Renal cortex interstitium (tissue), 11 donors: Measurements from ENCODE around the gene XRCC4. TPM values are rescaled to one million over a fixed set of nuclear protein-coding genes. Genes with fewer than 3 reads are reported as not detected.
"Not testable (repeated sequence)": the region's sequence is repeated elsewhere in the genome, so short reads cannot be mapped to it uniquely, and the experiment has no call there.

Source experiments
- DNase-seq, 11 donors: peaks; one replicate each; pipeline ENCODE4 v3.0.0-alpha.2; 2013; ENCODE audit warnings: low read depth in 9 of 11, low spot score in 4 of 11; ENCODE audit errors: extremely low read depth in 1 of 11
- polyA plus RNA-seq, 3 donors: library from polyadenylated mRNA; unstranded; fragments of 120-200 nt; gene quantifications; one replicate each; pipeline ENCODE4 v1.2.1, GENCODE V29; 2013; ENCODE audit not compliant: insufficient read length in 3 of 3

The XRCC4 gene
- polyA plus RNA-seq, 3 donors, result 11.0 to 14.8 (median 11.5) TPM

DNA sequence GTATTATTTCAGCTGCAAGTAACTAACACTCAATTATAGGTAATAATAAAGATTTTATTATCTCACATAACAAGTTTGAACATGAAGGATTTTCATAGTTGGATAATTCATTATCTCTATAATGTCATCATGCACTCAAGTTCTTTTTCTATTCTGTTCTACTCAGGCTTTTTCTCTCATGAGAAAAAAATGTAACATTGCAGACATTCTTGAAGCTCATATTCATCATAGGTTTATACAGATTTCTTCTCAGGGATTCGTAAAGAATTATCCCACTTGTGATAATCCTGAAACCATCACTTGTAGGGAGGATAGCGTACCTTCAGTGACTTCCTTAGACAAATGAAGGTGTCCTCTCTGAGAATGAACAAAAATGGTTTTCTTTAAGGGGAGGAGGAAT, 150.3 kb downstream of the XRCC4 start:
- no peak for DNase-seq

DNA sequence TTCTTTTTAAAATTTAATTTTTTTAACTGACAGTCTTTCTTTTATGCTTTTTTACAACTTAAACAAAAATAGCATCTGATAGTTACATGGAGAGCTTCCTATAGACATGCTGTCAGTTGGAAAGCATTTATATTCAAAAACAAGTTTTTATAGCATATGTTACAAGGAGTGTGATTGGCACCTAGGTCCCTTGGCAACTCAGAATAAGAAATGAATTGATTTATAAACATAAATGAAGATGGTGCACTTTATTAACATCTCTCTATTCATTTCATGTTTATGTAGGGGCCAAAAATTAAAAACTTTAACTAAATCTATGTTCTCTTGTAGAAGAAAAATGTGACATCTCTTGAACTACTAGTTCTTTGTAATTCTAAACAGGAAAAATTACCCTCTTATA, 153.2 kb downstream of the XRCC4 start:
- no peak for DNase-seq

DNA sequence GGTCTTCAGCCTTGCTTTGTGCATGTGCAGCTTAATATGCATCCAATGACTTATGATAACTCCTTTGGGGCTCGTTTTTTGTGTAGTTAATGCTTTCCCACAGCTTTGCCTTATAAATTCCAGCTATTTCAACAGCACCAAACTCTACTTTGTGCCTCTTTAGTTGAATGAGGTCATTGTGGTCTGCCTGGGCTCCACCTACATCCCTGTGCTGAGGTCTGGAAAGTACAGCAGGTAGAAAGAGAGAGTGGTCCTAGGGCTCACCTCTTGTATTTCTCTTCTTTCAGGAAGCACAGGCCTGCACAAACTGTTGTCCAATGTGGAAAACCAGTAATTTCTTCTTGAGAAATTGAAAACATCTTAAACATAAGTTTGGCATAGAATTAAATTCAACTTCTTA, 167.2 kb downstream of the XRCC4 start:
- no peak for DNase-seq

DNA sequence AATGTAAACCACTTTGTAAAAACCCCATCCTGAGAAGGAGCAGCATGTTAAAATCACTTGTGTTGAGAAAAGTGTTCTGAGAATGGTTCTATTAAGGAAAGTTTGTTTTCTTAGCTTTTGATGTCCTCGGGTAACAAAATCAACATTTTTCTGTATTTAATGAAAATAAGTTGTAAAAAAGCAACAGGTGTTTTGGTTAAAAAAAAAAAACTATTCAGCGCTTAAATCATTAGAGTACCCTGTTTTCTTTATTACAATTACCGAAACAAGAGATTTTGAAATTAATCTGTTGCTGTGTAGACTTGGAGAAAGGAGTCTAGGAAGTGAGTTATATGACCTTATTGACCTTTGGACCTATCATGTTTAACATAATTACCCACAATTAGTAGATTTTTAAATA, 167.7 kb downstream of the XRCC4 start:
- DNase-seq, result no peak

DNA sequence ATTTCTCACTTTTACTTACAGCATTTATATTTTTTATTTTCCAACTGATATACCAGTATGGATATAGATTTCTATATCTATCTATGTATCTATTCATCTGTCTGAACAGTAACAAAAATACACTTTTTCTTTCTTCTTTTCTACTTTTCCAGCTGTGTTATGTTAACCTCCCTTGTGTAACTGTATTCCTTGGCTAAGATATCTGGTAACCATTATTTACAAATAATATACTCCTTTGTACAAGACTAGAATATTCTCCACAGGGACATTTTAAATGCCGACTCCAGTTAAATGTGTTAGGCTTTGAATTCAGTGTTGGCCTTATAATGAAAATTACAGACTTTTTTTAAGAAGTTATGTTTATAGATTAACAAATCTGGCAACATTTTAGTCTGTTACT, 168.7 kb downstream of the XRCC4 start:
- DNase-seq, result no peak

DNA sequence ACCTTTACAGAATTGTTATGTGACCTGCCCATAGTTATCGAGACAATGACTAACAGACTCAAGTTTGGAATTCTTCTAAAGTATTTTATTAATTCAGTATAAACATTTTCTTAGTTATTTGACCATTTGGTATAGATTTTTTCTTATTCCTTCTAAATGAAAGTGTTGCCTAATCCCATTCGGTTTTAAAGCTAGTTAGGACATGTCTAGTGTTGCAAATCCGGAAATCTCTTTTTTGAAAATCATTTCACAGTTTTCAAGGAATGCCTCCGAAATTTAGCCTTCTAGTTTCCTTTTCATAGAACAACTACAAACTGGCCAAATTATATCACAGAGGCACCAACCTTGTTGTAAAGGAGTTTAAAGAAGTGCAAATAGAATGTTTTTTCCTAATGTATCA, 171.8 kb downstream of the XRCC4 start:
- no peak for DNase-seq

DNA sequence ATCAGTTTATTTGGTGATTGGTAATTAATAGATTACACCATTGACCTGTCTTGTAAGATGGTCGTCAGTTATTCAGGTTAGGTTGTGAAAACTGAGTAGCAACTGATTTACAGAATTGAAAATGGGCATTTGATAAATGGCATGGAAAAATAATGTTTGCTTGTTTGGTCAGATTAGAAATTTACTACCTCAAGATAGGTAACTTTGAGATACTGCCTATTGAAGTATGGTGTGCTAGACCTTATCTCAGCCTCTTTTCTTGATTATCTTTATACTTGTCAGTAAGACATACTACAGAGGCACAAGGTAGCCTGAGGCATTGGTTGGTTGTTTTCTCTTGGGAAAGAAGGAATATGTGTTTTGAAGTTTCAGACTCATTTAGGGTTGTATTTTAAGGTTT, 174.5 kb downstream of the XRCC4 start:
- no peak for DNase-seq

DNA sequence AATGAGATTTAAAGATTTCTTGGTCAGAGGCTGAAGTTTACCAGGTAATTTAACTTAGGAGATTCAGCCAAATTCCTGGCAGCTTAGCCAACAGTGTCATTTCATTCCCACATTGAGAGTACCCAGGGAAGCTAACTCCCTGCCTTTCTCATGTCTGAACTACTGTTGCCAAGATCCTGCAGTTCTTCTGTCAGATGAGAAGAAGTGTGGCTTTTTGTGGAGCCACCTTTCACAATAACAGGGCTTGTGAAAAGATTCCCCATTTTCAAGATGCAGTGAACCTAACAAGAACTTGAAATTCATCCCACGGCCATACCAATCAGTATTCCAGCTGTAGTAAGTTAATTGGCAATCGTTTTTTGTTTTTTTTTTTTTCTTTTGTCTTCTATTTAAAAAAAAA, 176.4 kb downstream of the XRCC4 start:
- no peak for DNase-seq

DNA sequence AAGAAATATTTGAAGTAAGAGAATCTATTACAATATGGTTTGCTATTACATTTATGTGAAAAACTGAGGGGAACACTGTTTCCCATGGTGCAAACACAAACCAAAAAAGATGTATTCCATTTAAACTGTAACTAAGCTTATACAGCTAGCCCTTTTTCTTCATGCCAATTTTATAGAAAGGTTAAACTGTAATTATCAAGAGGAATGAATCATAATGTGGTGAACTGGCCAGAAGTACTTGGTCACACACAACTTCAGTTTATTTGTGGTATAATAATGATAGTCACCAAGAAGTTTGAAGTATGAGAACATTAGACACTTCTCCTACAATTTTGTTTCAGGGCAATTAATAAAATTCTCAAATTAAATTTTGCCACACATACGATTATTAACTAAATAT, 177.9 kb downstream of the XRCC4 start:
- DNase-seq, result no peak

DNA sequence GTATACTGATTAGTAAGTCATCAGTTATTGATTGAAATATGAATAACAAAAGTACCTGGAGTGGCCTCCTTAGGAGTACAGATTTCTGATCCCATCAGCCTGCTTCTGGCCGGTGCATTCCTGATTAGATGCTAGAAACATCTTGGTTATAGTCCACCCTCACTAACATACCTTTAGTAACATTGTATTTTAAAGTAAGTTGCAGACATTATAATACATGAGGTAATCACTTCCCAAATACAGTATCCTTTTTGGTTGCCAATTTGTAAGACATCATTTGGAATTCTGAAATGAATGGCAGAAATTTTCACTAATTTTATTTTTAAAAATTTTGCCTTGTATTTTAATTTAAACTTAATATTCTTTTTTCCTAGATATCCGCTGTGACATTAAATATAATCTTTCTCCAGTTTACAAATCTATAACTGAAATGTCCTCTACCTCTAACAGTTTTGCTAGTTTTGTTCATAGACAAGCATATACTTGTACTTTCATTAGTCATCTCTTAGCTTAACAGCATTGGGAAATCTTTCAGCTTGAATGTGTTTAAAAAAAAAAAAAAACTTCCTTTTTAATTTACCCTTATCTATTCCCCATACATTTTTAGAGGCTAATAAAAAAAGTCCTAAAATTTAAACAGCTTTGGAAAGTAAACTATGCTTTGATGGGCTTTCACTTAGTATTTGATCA, 178.9 kb downstream of the XRCC4 start:
- no peak for DNase-seq

DNA sequence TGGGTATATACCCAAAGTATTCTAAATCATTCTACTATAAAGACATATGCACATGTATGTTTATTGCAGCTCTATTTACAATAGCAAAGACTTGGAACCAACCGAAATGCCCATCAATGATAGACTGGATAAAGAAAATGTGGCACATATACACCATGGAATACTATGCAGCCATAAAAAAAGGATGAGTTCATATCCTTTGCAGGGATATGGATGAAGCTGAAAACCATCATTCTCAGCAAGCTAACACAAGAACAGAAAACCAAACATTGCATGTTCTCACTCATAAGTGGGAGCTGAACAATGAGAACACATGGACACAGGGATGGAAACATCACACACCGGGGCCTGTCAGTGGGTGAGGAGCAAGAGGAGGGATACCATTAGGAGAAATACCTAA, 180.3 kb downstream of the XRCC4 start:
- DNase-seq, result not testable (repeated sequence)

DNA sequence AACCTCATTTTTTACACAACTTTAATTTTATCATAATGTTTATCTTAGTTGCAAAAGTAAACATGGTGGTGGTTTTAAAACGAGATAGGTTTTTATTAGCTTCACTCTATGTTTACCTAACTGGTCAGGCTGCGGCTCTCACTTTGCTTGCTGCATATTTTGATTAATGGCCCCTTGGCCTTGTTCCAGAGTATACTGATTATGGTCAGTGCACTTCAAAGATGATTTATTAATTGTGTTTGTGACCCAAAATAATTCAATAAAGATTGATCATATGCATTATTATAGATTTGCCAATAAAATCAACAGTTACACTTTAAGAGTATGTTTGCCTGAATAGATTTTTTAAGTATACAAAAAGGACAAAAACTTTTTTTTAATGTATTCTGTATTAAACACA, 188.0 kb downstream of the XRCC4 start:
- peak in 4 of 11 donors; percentile 20 to 71 (median 32) for DNase-seq

DNA sequence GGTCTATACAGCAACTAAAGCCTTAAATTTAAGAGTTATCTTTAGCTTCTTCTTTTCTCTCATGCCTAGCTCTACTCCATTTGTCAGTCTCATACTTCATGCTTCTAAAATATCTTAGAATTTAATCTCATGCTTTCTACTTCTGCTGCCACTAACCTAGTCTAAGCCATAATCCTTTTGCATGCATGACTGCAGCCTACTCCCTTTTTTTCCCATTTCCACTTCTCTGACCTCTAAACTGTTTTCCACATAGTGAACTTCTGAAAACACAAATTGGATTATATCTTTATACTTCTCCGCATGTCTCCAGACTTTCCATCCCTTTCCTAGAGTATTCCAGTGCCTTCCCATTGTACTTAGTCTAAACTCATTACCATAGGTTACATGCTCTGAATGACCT, 193.0 kb downstream of the XRCC4 start:
- peak in 1 of 11 donors; percentile 13 for DNase-seq

DNA sequence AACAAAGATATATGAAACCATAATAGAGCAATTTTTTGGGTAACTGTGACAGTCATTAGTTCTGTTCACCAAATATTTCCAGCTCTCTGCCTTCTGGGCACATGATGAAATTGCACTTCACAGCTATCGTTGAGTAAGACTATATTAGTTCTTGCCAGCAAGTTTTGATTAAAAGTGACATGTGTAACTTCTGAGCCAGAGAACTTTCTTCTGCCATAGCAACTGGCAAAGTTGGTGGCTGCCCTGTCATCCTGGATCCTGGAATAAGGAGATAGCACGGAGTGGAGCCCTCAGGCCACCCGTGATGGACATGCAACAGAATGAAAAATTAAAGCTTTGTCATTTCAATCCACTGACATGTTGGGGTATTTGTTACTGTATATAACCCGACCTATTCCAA, 199.8 kb downstream of the XRCC4 start:
- no peak for DNase-seq

DNA sequence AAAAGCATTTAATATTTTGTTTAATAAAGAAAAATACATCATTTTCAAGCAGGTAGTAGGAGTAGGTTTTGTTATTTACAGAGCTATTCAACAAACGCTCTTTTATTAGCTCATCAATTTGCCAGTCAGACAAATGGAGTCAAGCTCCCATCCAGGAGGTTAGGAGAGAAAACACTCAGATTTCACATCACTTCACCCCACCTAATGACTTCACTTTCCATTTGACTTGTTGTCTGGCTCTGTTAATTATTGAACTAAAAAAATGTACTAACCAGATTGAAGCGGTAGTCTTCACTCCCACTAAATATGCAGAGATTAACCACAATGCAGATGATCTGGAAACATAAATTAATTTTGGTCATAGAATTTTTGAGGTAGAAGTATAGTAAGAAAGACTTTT, 200.6 kb downstream of the XRCC4 start:
- DNase-seq, result peak in 2 of 11 donors; percentile 10 to 15

DNA sequence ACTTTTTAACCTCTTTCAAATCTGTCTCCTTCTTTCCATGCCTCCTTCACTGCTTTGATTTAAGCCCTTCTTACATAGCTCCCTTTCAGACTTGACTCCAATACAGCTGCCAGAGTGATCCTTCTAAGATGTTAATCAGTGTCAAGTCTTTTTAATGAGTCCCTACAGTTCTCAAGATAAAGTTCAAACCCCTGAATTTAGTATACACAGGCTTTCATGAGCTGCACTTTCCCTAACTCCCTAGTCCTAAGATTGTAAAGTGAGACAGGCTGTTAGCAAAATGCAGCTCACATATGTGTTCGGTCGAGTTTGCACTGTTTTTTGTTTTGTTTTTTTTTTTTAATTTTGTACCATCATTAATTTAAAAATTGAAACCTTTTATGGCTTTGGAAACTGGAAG, 203.8 kb downstream of the XRCC4 start:
- peak in 7 of 11 donors; percentile 6 to 43 (median 22) for DNase-seq

DNA sequence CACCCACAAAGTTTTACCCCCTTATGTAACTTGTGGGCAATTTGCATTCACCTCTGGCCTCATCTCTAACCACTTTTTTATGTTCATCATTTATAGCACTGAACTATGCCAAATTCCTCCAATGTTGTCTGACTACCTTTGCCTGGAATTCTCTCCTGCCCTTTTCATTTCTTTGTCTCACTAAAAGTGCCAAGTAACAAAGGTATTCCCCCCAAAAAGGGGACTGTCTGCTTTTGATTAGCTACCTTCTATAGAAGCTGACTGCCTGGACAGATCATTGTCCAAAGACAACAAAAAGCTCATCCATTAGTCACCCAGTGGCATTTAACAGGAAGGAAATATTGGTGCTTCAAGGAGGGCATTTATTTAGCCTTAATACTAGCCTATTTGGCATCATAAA, 204.3 kb downstream of the XRCC4 start:
- no peak for DNase-seq

DNA sequence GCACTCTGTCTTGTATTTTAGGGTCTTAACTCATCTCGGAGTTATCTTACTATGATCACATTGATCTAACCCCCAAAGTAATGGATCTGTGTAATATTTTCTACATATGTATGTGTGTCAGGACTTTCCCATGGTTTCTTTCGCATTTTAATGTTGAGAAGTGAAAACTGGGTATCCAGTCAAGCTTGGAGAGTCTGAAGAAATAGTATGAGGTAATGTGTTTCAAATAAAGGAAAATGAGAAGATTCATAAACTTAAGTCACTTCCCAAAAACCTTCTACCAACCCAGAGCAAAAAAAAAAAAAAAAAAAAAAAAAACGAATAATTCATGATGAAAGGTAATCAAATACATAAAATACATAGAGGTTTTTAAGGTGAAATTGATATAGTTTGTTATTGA, 206.4 kb downstream of the XRCC4 start:
- no peak for DNase-seq

DNA sequence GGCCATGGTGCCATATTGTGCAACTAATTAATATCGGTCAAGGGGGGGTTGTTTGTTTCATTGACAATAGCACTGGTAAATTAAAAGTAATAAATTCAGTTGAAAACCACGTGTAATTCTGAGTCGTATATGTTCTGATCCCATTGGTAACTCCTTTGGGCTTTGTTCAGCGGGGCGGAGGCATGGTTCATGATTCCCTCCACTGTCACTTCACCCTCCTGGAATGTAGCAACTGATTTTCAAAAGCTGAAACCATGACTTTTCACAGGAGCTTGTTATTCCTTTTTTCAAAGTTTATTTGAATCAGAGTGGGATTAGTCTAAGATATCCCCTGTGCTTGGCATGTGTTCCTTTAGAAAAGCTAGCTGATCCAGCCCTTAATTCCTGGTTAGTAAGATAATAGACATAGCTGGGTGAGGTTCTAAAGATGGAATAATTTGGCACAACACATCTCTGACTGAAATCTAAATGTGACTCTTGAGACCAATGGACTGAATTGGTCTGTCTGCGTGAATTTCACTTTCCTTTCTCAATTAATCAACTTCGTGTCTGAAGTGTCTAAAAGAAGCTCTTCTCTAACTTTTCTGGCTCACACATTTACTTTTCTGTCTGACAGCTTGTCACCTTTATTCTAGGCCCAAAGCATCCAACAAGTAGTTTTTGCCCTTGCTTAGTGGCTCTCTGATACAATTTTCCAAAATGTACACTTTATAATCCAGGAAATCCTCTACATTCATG, 208.5 kb downstream of the XRCC4 start:
- DNase-seq, result no peak

DNA sequence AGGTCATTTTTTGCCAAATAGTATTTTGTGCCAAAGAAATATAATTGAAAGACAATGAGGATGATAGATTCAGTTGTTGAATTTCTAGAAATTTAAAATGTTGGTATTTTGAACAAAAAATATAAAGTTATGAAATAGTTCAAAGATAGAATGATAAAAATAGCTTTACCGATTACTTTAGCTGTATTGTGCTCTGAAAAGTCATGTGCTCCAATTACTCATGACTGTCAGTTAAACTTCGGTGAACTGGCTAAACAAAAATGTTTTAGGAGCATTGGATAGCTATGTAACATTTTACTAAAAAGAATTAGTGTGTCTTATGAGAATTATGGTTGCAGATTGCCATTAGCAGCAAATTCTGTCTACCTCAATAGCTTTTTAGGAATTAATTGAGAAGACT, 216.9 kb downstream of the XRCC4 start:
- no peak for DNase-seq

DNA sequence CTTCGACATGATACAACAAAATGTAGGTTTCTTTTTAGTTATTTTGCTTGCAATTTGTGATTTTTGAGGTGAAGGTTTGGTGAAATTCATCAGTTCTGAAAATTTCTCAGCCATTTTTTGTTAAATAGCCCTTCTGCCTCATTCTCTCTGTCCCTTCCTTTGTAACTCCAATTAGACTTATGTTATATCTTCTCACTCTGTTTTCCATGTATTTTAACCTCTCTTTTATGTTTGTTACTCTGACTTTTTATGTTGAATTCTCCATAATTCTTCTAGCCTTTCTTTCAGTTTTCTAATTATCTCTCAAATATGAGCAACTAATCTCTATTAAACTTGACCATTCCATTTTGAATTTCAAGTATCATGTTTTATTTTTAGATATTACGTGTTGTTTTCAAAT, 222.0 kb downstream of the XRCC4 start:
- no peak for DNase-seq
